HL-60 (cell line): ENCODE measurements around the gene SCP2D1.

ENCODE experiments used
- DNase-seq, 2 experiments: peaks; one replicate each; pipeline ENCODE4 v3.0.0-alpha.2; 2010 to 2020; ENCODE audit warnings: low read depth in 1 of 2, low spot score in 1 of 2
- H3K27ac ChIP-seq: fragments of 250-450 bp; sonication (Bioruptor Pico); replicated peaks from 2 replicates; pipeline ENCODE4 v1.5.1; 2020; ENCODE audit warnings: mild to moderate bottlenecking, moderate library complexity
- H3K27me3 ChIP-seq: fragments of 250-450 bp; sonication (Bioruptor Pico); 2 replicates; pipeline ENCODE4 v1.5.1; 2021; ENCODE audit warnings: mild to moderate bottlenecking, moderate library complexity; ENCODE audit not compliant: insufficient read depth, poor library complexity, severe bottlenecking
- H3K4me3 ChIP-seq: replicated peaks from 2 replicates; pipeline ENCODE4 v1.5.1; 2011; ENCODE audit warnings: mild to moderate bottlenecking, control low read depth, low read length; ENCODE audit not compliant: insufficient read depth
- CTCF ChIP-seq: IDR thresholded peaks from one replicate; pipeline ENCODE4 v1.5.1; 2011; ENCODE audit warnings: low read length, control low read depth, inconsistent platforms; ENCODE audit not compliant: insufficient read depth
- GABPA ChIP-seq: IDR thresholded peaks from 2 replicates; pipeline ENCODE4 v1.6.1; 2012; ENCODE audit warnings: low read depth
- POLR2AphosphoS5 ChIP-seq: IDR thresholded peaks from 2 replicates; pipeline ENCODE4 v1.6.1; 2012; ENCODE audit warnings: low read depth
- REST ChIP-seq: IDR thresholded peaks from 2 replicates; pipeline ENCODE4 v1.6.1; 2012; ENCODE audit warnings: low read depth; ENCODE audit not compliant: insufficient replicate concordance
- SPI1 ChIP-seq: IDR thresholded peaks from 2 replicates; pipeline ENCODE4 v1.6.1; 2012; ENCODE audit warnings: low read depth, mild to moderate bottlenecking, borderline replicate concordance

The SCP2D1 gene

GRCh38 chr20:18840248-18840645, 26.7 kb downstream of the SCP2D1 start:
- no peak overlapping the region for H3K4me3 ChIP-seq
- peaks cover 2% of the 10 kb centered on the region for H3K27me3 ChIP-seq
- DNase-seq = no peak
- TF ChIP-seq GABPA (no peak), REST (no peak), SPI1 (no peak), POLR2AphosphoS5 (no peak), CTCF (no peak)
- H3K27ac ChIP-seq = no peak overlapping the region

GRCh38 chr20:18845017-18845416, 31.4 kb downstream of the SCP2D1 start:
- TF ChIP-seq SPI1 = no peak
- no peak for TF ChIP-seq POLR2AphosphoS5
- no peak for TF ChIP-seq GABPA
- no peak for TF ChIP-seq CTCF
- TF ChIP-seq REST = no peak
- no peak for DNase-seq
- H3K27me3 ChIP-seq = peaks cover 2% of the 10 kb centered on the region

DNA sequence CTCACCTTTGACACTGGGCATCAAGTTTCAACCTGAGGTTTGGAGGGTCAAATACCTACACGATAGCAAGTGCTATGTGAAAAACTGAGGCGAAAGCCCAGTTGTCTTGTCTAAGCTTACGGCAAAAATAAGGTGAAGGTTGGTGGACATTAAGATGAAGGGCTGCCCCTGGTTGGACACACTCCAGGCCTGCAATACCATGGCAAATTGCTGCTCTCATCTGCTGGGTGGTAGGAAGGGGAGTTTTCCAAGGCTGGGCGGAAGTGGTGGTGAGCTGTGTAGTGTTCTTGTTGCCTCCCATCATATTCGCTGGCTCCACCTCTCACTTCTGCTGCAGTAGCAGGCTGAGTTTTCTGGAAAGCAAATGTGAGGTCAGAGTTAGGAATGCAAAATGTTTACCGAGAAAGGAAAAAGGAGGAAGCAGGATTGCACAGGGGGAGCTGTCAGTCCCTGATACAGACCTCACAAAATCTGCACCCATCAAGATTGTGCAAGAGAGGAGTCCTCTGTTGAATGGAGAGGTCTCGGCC, 33.7 kb downstream of the SCP2D1 start:
- no peak overlapping the region for H3K4me3 ChIP-seq
- TF ChIP-seq CTCF (no peak), REST (no peak), SPI1 (no peak), POLR2AphosphoS5 (no peak), GABPA (no peak)
- no peak for DNase-seq
- H3K27ac ChIP-seq = no peak overlapping the region
- peaks cover 2% of the 10 kb centered on the region for H3K27me3 ChIP-seq

More at GRCh38 chr20:18845017-18845416, 31.4 kb downstream of the SCP2D1 start:
- H3K27ac ChIP-seq = no peak overlapping the region
- no peak overlapping the region for H3K4me3 ChIP-seq
